Thoracic aorta (tissue), 2 donors: Measurements from ENCODE around the gene PKD1L1. TPM values are rescaled to one million over a fixed set of nuclear protein-coding genes. Genes with fewer than 3 reads are reported as not detected.

Experiments used
- ATAC-seq: fragments of 150-250 bp; one replicate; pipeline ENCODE4 v1.8.0; 2017; ENCODE audit warnings: low read depth; ENCODE audit not compliant: insufficient number of reproducible peaks, low FRiP score
- DNase-seq: peaks from one replicate; pipeline ENCODE4 v3.0.0-alpha.2; 2020; ENCODE audit warnings: low spot score
- H3K27ac ChIP-seq, 2 donors: fragments of 200-600 bp; sonication (generic); 1 replicate in 1 of 2; 2 replicates in 1 of 2; pipeline ENCODE4 v1.5.1; 2016; ENCODE audit warnings: mild to moderate bottlenecking in 2 of 2, moderate library complexity in 2 of 2
- H3K27me3 ChIP-seq: fragments of 200-600 bp; sonication (generic); replicated peaks from 2 replicates; pipeline ENCODE4 v1.6.0; 2016; ENCODE audit warnings: mild to moderate bottlenecking; ENCODE audit not compliant: insufficient read depth
- H3K36me3 ChIP-seq: fragments of 200-600 bp; sonication (generic); one replicate; pipeline ENCODE4 v1.5.1; 2016
- H3K4me1 ChIP-seq, 2 donors: fragments of 200-600 bp; sonication (generic); 1 replicate in 1 of 2; 2 replicates in 1 of 2; pipeline versions ENCODE4 v1.5.1 to v1.6.0; 2016; ENCODE audit warnings: low read depth in 2 of 2, mild to moderate bottlenecking in 1 of 2; ENCODE audit not compliant: control insufficient read depth in 1 of 2
- H3K4me3 ChIP-seq: fragments of 200-600 bp; sonication (generic); 2 replicates; pipeline ENCODE4 v1.5.1; 2016; ENCODE audit warnings: mild to moderate bottlenecking
- H3K9me3 ChIP-seq: fragments of 200-600 bp; sonication (generic); 2 replicates; pipeline ENCODE4 v1.5.1; 2016
- CTCF ChIP-seq: fragments of 200-600 bp; sonication (generic); IDR thresholded peaks from one replicate; pipeline ENCODE4 v1.5.1; 2019; ENCODE audit warnings: antibody characterized with exemption
- total RNA-seq, 2 donors: library from RNA; depleted of rRNA; stranded (reverse); fragments of >200 nt; gene quantifications; one replicate each; pipeline versions ENCODE4 v1.1.0 to v1.2.3, GENCODE V29; 2016

Gene PKD1L1
- total RNA-seq, 2 donors from 2014 or later = 0.14 to 0.85 TPM

GRCh38 chr7:47967708-47968107 lies 19.4 kb upstream of the PKD1L1 start:
- Histone ChIP-seq H3K4me3 (no peak overlapping the region), H3K9me3 (no peaks in the 10 kb centered on the region), H3K4me1 (no peaks in the 10 kb centered on the region), H3K36me3 (peaks cover 50% of the 10 kb centered on the region), H3K27ac (no peak overlapping the region), H3K27me3 (no peaks in the 10 kb centered on the region)
- ATAC-seq (no peak), DNase-seq (no peak)
- no peak for TF ChIP-seq CTCF

GRCh38 chr7:47967123-47967522 lies 18.9 kb upstream of the PKD1L1 start:
- Histone ChIP-seq H3K4me1 (no peaks in the 10 kb centered on the region), H3K4me3 (no peak overlapping the region), H3K36me3 (peaks cover 52% of the 10 kb centered on the region), H3K27me3 (no peaks in the 10 kb centered on the region), H3K9me3 (no peaks in the 10 kb centered on the region), H3K27ac (no peak overlapping the region)
- ATAC-seq (no peak), DNase-seq (no peak)
- no peak for TF ChIP-seq CTCF

GRCh38 chr7:47965456-47965855 lies 17.2 kb upstream of the PKD1L1 start:
- H3K9me3 ChIP-seq = no peaks in the 10 kb centered on the region
- H3K27ac ChIP-seq = no peak overlapping the region
- no peak overlapping the region for H3K4me3 ChIP-seq
- H3K4me1 ChIP-seq = no peaks in the 10 kb centered on the region
- H3K27me3 ChIP-seq = no peaks in the 10 kb centered on the region
- peaks cover 61% of the 10 kb centered on the region for H3K36me3 ChIP-seq
- ATAC-seq = no peak
- no peak for TF ChIP-seq CTCF
- DNase-seq = no peak

GRCh38 chr7:47962262-47962661 lies 14.0 kb upstream of the PKD1L1 start:
- Histone ChIP-seq H3K36me3 (peaks cover 52% of the 10 kb centered on the region), H3K4me3 (no peak overlapping the region), H3K27me3 (no peaks in the 10 kb centered on the region), H3K27ac (no peak overlapping the region), H3K4me1 (no peaks in the 10 kb centered on the region), H3K9me3 (no peaks in the 10 kb centered on the region)
- no peak for DNase-seq
- no peak for ATAC-seq
- TF ChIP-seq CTCF = no peak

GRCh38 chr7:47957156-47957555 lies 8.9 kb upstream of the PKD1L1 start:
- Histone ChIP-seq H3K4me3 (no peak overlapping the region), H3K4me1 (no peaks in the 10 kb centered on the region), H3K27ac (no peak overlapping the region), H3K27me3 (no peaks in the 10 kb centered on the region), H3K9me3 (no peaks in the 10 kb centered on the region), H3K36me3 (peaks cover 9% of the 10 kb centered on the region)
- DNase-seq (no peak), ATAC-seq (no peak)
- TF ChIP-seq CTCF = no peak
